Stimulated activated CD8-positive, alpha-beta memory T cell treated with anti-CD3 and anti-CD28 coated beads, Interleukin-15, amount 100 ng/mL, for 48 hours (primary cell): ENCODE measurements around the gene PDHX.
"Not testable (repeated sequence)": the region's sequence is repeated elsewhere in the genome, so short reads cannot be mapped to it uniquely, and the experiment has no call there.

Experiments
- DNase-seq, 2 donors: peaks; one replicate each; pipeline ENCODE4 v3.0.0-alpha.2; 2020; ENCODE audit warnings: low read depth in 2 of 2

Gene PDHX

GRCh38 chr11:34916015-34916842 lies at the start of gene PDHX, which contains the start of gene APIP:
Gene PDHX (plus strand): TSS chr11:34916618. CDS start chr11:34916656, 38 bp downstream.
Gene APIP (minus strand): TSS chr11:34916379. CDS start chr11:34916284, 95 bp downstream.
- peak; percentile 98 to 99 for DNase-seq

DNA sequence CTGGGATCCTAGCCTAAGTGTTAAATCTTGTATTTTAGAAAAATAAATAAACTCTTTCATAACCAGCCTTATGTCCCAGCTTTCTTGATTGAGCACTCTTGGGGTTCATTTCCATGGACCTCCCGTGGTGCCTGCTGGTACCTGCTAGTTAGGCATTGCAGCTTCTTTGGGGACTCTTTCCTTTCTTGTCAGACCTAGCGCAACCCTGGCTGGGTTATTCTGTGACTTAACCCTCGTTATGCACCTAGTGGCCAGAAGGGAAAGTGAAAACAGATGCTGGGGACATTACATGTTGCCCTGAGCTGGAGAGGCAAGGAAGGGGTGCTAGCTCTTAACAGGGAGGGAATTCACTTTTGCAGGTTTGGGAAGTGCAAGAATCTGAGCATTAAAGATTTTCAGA lies 47.0 kb upstream of the PDHX start:
- DNase-seq = no peak

GRCh38 chr11:34870548-34871196 lies 45.7 kb upstream of the PDHX start:
- DNase-seq = no peak

DNA sequence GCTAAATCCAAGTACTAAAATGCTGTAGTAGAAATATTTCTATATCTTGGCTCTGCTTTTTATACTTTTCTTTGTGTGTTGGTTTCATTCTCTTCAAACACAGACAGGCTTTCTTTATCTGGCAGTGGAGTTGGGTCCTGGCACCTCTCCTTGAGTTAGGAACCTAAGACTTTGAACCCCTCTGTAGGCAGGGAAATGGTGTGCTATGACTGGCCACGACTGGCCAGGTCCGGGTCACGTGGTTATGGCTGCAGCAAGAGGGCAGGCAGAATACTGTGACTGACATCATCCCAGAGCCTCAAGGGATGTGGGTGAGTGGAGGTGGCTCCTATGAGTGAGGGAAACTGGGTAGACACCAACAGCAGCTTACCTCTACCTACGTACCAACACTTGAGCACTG lies 42.2 kb upstream of the PDHX start:
- no peak for DNase-seq

DNA sequence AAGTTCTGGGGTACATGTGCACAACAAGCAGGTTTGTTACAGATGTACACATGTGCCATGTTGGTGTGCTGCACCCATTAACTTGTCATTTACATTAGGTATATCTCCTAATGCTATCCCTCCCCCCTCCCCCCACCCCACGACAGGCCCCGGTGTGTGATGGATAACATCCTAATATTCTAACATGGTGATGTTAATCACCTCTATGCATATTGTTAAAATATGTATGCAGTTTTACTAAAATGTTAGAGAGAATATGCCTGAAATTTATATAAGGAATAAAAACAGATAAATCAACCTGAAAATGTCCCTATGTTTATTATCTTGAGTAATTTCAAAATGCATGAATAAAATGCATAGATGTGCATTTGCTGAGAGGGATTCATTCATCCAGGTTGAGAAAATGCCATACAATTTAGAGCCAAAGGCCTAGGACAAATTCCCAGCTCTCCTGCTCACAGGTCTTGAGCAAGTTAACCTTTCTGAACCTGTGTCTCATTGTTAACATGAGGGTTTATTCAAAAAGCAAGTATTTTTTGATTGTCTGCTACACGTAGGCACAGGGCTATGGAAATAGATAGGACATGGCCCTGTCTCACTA lies 38.9 kb upstream of the PDHX start:
- no peak for DNase-seq

GRCh38 chr11:34881900-34882299 lies 34.5 kb upstream of the PDHX start:
- no peak for DNase-seq

- DNase-seq = no peak
These were observed 29.8 kb upstream of the PDHX start for GRCh38 chr11:34886609-34887008.

GRCh38 chr11:34887260-34887659 lies 29.2 kb upstream of the PDHX start:
- DNase-seq = no peak

DNA sequence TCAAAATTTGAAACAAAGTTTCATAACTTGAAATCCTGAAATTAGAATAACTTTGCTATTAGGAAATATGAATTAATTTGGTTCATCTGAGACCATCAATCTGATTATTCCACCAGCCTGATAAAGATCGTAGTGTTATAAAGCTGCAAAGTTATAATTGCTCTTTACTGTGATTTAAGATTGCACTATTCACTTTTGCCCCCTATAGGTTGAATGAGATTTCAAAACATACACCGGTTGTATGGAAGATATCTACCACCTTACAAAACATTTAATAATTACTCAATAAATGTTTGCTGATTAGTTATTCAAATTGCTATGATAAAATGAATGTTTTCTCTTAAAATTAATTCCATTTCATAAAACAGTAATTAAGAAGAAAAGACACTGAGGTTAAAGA lies 26.3 kb upstream of the PDHX start:
- no peak for DNase-seq

DNA sequence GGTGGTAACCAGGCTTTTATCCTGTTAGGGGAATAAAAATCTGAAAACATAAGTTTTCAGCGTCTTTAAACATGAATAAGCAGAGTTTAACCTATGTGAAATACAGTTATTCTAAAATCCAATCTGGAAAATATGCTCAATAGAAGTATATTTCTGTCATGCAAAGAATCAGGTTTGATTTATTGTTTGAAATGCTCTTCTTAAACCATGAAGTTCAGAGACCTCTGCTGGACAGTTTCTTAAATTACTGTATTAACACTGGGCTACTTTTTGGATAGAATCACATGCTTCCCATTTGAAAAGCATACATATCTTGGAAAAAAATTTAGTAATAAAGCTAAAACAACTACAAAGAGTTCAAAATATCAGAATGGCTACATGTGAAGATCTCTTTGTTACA lies 25.6 kb upstream of the PDHX start:
- no peak for DNase-seq

- no peak for DNase-seq
These were observed 24.8 kb upstream of the PDHX start for GRCh38 chr11:34891611-34892010.

DNA sequence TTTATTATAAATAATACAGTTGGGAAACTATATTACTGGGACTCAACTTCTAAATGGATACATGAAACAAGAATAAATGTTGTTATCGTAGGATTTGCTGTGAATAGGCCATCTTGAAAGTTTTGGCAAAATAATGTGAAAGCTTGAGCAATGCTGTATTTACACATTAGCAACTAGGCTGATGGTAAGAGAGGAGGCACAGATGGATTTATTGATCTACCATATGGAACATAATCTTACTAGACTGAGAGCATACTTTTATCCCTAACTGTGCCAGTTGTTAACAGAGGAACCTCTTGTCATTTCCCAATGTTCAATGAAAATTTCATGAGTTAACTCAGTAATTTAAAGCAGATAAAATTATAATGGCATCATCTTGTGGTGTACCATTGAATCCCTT lies 23.0 kb upstream of the PDHX start:
- no peak for DNase-seq

DNA sequence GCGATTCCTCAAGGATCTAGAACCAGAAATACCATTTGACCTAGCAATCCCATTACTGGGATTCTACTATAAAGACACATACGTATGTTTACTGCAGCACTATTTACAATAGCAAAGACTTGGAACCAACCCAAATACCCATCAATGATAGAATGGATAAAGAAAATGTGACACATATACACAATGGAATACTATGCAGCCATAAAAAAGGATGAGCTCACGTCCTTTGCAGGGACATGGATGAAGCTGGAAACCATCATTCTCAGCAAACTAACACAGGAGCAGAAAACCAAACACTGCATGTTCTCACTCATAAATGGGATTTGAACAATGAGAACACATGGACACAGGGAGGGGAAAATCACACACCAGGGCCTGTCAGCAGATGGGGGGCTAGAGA lies 20.2 kb upstream of the PDHX start:
- not testable (repeated sequence) for DNase-seq

- no peak for DNase-seq
These were observed 19.1 kb upstream of the PDHX start for GRCh38 chr11:34897171-34897870.

GRCh38 chr11:34898474-34898873 lies 17.9 kb upstream of the PDHX start:
- DNase-seq = no peak

DNA sequence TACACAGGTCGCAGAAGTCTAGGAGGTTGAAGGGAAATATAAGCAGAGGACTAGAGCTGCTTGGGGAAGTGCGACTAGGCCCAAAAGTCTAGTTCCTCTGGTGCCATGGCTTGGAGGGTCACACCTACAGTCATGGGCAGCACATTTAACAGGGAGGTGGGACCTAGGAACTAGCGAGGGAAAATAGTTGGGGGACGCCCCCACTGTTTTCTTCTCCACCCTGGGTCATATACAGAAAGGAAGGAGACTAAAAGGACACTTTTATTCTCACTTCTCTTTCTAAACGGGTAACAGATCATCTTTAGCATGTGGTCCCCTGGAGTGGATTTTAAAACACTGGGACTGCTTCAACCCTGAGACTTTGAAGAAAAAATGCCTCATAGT lies 16.8 kb upstream of the PDHX start:
- DNase-seq = no peak

DNA sequence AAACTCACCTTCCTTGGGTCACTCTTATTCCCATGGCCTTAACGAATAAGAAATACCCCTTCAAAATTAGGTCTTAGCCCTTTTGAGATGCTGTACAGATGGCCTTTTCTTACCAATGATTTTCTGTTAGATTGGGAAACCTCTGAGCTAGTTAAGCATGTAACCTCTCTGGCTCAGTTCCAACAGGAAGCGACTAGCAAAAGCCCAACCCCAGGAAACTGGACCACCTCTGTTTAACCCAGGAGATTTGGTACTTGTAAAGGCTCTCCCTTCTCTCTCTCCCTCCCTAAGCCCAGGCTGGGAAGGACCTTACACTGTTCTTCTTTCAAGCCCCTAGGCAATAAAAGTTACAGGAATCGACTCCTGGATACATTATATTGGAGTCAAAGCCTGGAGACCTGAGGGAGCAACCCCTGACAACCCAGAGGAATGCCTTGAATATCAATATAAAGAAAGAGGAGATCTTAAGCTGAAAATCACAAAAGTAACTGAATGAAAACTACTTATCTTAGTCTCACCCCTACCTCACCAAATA lies 11.9 kb upstream of the PDHX start:
- no peak for DNase-seq

GRCh38 chr11:34905666-34906065 lies 10.8 kb upstream of the PDHX start:
- DNase-seq = no peak

DNA sequence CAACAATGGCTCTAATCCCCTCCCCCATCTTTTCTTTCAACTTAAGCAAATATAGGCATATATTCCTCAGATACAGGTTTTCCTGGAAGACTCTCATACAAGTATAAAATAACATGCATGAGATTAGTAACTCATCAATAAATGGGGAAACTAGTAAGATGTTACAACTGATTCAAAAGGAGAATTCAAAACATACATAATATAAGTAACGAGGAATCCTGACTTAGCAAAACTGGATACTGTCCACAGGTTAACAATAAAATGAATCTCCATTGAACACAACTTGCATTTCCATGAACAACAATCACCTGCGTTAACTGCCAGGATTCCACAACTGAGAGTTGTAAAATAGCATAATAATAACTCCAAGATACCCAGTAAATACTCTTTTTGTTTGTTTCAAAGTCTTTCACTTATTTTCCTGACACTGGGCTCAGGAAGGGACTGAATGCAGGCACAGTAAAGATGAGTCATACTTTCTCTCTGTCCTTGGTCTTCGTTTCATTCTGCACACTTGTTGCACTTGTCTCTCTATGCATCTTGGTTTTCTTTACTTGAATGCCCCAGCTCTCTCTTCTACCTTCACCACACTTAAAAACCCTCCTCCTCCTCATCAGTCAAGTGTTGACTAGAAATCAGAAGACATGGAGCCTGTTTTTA lies 8.4 kb upstream of the PDHX start:
- DNase-seq = no peak

GRCh38 chr11:34909415-34909814 lies 7.0 kb upstream of the PDHX start:
- no peak for DNase-seq

- DNase-seq = no peak
These were observed 6.5 kb upstream of the PDHX start for GRCh38 chr11:34909955-34910354.
